ENCODE results near the gene CCL21.
"Not testable (repeated sequence)": the region's sequence is repeated elsewhere in the genome, so short reads cannot be mapped to it uniquely, and the experiment has no call there.

DNA sequence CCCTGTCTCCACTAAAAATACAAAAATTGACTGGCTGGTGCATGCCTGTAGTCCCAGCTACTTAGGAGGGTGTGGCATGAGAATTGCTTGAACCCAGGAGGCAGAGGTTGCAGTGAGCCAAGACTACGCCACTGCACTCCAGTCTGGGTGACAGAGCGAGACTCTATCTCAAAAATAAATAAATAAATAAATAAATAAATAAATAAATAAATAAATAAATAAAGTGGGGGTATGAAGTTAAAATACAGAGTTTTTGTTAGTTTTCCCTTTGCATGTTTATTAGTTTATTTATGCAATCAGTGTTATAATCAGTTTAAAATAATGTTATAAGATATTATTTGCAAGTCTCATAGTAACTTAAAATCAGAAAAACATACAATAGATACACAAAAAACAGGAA lies 40.4 kb upstream of the CCL21 start:
- not testable (repeated sequence) for TF ChIP-seq CTCF, POLR2A, EP300 (IDR thresholded peaks at IDR 0.05)
